ENCODE data around the gene DEUP1. TPM values are rescaled to one million over a fixed set of nuclear protein-coding genes. Genes with fewer than 3 reads are reported as not detected.
"Not testable (repeated sequence)": the region's sequence is repeated elsewhere in the genome, so short reads cannot be mapped to it uniquely, and the experiment has no call there.

Gene DEUP1
- total RNA-seq, 1 donor from 2014 or later, result not detected

DNA sequence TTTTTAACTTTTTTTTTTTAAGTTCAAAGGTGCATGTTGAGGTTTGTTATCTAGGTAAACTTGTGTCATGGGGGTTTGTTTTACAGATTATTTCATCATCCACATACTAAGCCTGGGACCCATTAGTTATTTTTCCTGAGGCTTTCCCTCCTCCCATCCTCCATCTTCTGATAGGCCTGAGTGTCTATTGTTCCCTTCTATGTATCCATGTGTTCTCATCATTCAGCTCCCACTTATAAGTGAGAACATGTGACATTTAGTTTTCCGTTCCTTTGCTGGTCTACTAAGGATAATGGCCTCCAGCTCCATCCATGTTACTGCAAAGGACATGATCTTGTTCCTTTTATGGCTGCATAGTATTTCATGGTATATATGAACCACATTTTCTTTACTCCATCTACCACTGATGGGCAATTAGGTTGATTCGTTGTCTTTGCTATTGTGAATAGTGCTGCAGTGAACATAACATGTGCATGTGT is 14.4 kb downstream of the DEUP1 start:
- intact Hi-C loops (cut with DNase I), result no loop called here
- DNase-seq (no peak), ATAC-seq (ENCODE audit: poor library complexity) (no peak)

- intact Hi-C loops (cut with DNase I), result no loop called here
- no peak for DNase-seq
These were observed 18.4 kb downstream of the DEUP1 start for GRCh38 chr11:93348930-93349329.

DNA sequence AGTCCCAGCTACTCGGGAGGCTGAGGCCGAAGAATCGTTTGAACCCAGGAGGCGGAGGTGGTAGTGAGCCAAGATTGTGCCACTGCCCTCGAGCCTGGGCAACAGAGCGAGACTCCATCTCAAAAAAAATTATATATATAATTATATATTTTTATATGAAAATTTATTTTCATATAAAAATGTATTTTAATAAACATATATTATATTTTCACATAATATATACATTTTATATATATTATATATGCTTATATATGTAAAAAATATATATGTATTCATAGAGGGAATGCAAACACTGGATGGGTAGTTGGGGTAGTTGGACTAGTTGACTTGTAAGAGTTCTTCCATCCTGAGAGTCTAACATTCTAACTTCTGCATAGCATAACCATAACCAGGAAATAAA is 20.3 kb downstream of the DEUP1 start:
- no peak for ATAC-seq (ENCODE audit: poor library complexity)
- intact Hi-C loops (cut with DNase I), result no loop called here

More at GRCh38 chr11:93348930-93349329, 18.4 kb downstream of the DEUP1 start:
- ATAC-seq (ENCODE audit: poor library complexity), result no peak

DNA sequence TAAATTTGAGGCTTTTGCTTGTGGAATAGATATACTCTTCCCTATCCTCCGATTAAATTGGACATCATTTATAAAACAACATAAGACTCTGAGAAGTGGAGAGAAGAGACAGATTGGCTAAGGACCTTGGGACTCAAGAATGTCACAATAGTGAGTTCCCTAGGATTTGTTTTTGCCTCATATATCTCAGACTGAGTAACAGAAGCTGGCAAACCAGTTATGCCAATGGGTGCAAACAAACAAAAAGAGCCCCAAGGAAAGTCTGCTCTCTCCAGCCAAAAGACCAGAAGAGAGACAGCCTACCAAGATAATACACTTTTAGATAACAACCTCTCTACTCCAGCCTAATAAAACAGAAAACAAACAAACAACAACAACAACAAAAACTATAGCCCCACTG is 28.9 kb downstream of the DEUP1 start:
- DNase-seq, result no peak
- no peak for ATAC-seq (ENCODE audit: poor library complexity)
- intact Hi-C loops (cut with DNase I), result no loop called here

More for the DNA sequence above, 20.3 kb downstream of the DEUP1 start:
- DNase-seq, result no peak

- ATAC-seq (ENCODE audit: poor library complexity), result no peak
- DNase-seq, result no peak
- intact Hi-C loops (cut with DNase I), result no loop called here
These were observed 30.9 kb downstream of the DEUP1 start for GRCh38 chr11:93361435-93361834.

GRCh38 chr11:93368022-93368421 is 37.5 kb downstream of the DEUP1 start:
- no peak for DNase-seq
- no peak for ATAC-seq (ENCODE audit: poor library complexity)
- intact Hi-C loops (cut with DNase I), result no loop called here

DNA sequence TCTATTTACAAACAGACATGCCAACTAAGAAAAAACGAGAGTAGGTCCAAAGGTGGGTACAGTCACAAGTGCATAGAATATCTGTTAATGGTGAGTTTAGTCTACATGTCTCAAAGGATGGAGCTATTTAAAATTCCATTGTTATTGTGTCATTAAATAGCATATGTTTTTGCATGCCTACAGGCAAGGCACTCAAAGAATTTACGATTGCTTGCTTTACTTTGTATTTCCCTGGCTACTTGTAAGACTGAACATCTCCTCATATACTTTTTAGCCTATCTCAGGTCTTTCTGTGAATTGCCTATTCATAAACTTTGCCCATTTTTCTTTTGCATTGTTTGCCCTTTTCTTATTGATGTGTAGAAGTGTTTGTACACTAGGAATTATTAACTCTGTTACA is 39.7 kb downstream of the DEUP1 start:
- DNase-seq (no peak), ATAC-seq (ENCODE audit: poor library complexity) (no peak)
- intact Hi-C loops (cut with DNase I), result no loop called here

DNA sequence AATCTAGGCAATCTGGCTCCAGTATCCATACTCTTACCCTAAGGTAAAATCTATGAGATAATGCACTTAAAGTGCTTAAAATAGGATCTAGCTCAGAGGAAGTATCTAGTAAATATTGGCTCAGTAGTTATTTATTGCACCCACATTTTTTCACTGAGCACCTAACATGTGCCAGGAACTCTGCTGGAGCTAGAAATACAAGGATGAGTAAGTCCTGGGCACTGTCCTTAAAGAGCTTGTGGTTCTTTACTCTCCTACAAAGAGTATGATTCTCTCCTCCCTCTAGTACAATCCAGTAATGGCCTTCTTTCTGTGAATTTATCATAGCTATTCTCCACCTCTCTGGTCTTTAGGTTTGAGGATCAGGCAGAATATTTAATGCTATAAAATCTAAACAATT is 59.2 kb downstream of the DEUP1 start:
- ATAC-seq (ENCODE audit: poor library complexity), result no peak
- intact Hi-C loops (cut with DNase I), result no loop called here

GRCh38 chr11:93392867-93393266 is 62.3 kb downstream of the DEUP1 start:
- ATAC-seq (ENCODE audit: poor library complexity) (no peak), DNase-seq (no peak)
- intact Hi-C loops (cut with DNase I), result no loop called here

More for the DNA sequence above, 59.2 kb downstream of the DEUP1 start:
- no peak for DNase-seq

GRCh38 chr11:93393386-93393785 is 62.8 kb downstream of the DEUP1 start:
- DNase-seq (no peak), ATAC-seq (ENCODE audit: poor library complexity) (no peak)
- intact Hi-C loops (cut with DNase I), result no loop called here

DNA sequence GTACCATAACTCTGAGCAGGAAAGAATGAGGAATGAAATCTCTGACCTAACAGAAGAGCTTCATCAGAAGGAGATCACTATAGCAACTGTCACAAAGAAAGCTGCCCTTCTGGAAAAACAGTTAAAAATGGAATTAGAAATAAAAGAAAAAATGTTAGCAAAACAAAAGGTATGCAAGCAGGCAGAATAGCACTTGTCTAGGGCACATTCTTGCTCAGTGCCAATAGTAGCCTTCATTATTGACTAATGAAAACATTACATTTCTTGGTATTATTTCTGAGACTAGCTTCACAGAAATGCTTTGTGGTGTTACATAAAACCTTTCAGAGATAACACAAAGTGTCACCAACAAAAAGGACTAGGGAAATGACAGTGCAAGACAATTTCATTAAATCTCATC is 63.9 kb downstream of the DEUP1 start:
- DNase-seq, result no peak
- intact Hi-C loops (cut with DNase I), result no loop called here

DNA sequence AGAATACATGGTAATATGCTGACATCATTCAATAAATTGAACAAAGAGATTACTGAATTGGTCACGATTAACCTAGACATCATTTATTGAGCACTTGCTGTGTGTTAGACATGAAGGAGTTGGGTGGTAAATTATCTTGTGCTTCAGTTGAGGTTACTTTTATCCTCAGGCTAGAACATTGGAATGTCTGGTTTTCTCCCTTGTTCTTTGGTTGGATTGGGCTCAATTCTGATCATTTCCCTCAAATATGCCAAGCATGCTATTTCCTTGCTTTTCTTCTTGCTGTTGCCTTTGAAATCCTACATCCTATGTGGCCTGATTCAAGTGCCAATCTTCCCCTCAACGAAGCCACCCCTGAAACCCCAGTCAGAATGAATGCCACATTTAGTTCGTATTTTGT is 65.8 kb downstream of the DEUP1 start:
- intact Hi-C loops (cut with DNase I), result no loop called here
- no peak for ATAC-seq (ENCODE audit: poor library complexity)
- no peak for DNase-seq

More for the DNA sequence above, 63.9 kb downstream of the DEUP1 start:
- no peak for ATAC-seq (ENCODE audit: poor library complexity)

GRCh38 chr11:93403930-93404329 is 73.4 kb downstream of the DEUP1 start:
- ATAC-seq (ENCODE audit: poor library complexity) (no peak), DNase-seq (no peak)
- intact Hi-C loops (cut with DNase I), result no loop called here

GRCh38 chr11:93407777-93408401 is 77.3 kb downstream of the DEUP1 start:
- intact Hi-C loops (cut with DNase I), result no loop called here

GRCh38 chr11:93410441-93410840 is 79.9 kb downstream of the DEUP1 start:
- DNase-seq, result no peak
- intact Hi-C loops (cut with DNase I), result no loop called here
- ATAC-seq (ENCODE audit: poor library complexity), result no peak

More at GRCh38 chr11:93407777-93408401, 77.3 kb downstream of the DEUP1 start:
- DNase-seq, result no peak
- ATAC-seq (ENCODE audit: poor library complexity), result no peak

GRCh38 chr11:93411705-93412104 is 81.2 kb downstream of the DEUP1 start:
- DNase-seq (no peak), ATAC-seq (ENCODE audit: poor library complexity) (no peak)
- intact Hi-C loops (cut with DNase I), result no loop called here

GRCh38 chr11:93432247-93432646 is 101.7 kb downstream of the DEUP1 start:
- intact Hi-C loops (cut with DNase I), result no loop called here
- DNase-seq, result no peak
- no peak for ATAC-seq (ENCODE audit: poor library complexity)

DNA sequence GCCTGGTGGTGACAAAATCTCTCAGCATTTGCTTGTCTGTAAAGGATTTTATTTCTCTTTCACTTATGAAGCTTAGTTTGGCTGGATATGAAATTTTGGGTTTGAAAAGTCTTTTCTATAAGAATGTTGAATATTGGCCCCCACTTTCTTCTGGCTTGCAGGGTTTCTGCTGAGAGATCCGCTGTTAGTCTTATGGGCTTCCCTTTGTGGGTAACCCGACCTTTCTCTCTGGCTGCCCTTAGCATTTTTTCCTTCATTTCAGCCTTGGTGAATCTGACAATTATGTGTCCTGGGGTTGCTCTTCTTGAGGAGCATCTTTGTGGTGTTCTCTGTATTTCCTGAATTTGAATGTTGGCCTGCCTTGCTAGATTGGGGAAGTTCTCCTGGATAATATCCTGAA is 112.7 kb downstream of the DEUP1 start:
- DNase-seq; ATAC-seq (ENCODE audit: poor library complexity); intact Hi-C loops (cut with DNase I): not testable (repeated sequence)

- intact Hi-C loops (cut with DNase I), result no loop called here
- DNase-seq (no peak), ATAC-seq (ENCODE audit: poor library complexity) (no peak)
These were observed 114.1 kb downstream of the DEUP1 start for GRCh38 chr11:93444617-93445073.

DNA sequence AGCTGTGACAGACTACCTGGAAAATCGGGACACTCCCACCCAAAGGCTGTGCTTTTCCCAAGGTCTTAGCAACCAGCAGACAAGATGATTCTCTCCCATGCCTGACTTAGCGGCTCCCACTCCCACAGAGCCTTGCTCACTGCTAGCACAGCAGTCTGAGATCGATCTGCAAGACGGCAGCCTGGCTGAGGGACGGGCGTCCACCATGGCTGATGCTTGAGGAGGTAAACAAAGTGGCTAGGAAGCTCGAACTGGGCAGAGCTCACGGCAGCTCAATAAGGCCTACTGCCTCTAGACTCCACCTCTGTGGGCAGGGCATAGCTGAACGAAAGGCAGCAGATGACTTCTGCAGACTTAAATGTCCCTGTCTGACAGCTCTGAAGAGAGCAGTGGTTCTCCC is 127.7 kb downstream of the DEUP1 start:
- no peak for DNase-seq
- intact Hi-C loops (cut with DNase I), result no loop called here
- no peak for ATAC-seq (ENCODE audit: poor library complexity)

DNA sequence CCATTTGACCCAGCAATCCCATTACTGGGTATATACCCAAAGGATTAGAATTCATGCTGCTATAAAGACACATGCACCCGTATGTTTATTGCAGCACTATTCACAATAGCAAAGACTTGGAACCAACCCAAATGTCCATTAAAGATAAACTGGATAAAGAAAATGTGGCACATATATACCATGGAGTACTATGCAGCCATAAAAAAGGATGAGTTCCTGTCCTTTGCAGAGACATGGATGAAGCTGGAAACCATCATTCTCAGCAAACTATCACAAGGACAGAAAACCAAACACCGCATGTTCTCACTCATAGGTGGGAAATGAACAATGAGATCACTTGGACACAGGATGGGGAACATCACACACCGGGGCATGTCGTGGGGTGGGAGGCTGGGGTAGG is 133.1 kb downstream of the DEUP1 start:
- intact Hi-C loops (cut with DNase I); DNase-seq; ATAC-seq (ENCODE audit: poor library complexity): not testable (repeated sequence)
